RPMI7951 (cell line): Measurements from ENCODE around the gene DSCAML1. TPM values are rescaled to one million over a fixed set of nuclear protein-coding genes. Genes with fewer than 3 reads are reported as not detected.
"Not testable (repeated sequence)": the region's sequence is repeated elsewhere in the genome, so short reads cannot be mapped to it uniquely, and the experiment has no call there.

ENCODE experiments used
- DNase-seq: peaks from one replicate; pipeline ENCODE4 v3.0.0-alpha.2; 2012; ENCODE audit warnings: low read depth
- total RNA-seq: library from RNA; depleted of rRNA; stranded (reverse); fragments of >200 nt; shearing (Covaris generic); gene quantifications from 2 replicates; pipeline ENCODE4 v1.2.3, GENCODE V29; 2014

Gene DSCAML1
- total RNA-seq, 1 experiment from 2014 or later: not detected

DNA sequence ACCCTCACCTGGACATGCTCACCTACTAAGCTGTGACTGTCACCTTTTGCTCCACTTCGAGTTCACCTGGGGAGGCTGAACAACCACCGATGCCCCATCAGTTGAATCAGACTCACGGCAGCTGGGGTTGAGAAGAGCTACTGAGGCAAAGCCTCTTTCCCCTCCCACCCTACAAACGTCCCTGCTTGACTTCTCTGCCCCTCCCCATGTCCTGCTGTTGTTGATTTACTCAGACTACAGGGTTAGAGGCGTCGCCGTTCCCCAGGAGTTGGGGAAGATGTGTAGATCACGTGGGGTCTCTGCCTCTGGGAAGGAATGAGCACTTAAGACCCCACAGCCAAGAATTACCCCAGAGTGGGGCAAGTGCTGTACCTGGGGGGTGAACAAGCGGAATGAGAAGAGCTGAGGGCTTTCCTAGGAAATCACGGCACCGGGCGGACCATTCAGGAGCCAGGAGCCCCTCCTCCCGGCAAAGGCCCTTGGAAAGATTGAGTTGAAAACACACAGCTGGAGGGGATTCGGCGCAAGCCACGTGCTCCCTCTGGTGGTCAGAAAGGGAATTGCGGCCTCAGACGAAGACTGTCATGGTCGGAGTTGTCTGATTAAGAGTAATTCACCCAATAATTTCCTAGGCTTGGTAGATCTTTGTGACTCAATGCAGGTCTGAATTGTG, 20.5 kb upstream of the DSCAML1 start:
- DNase-seq: peak; percentile 65

DNA sequence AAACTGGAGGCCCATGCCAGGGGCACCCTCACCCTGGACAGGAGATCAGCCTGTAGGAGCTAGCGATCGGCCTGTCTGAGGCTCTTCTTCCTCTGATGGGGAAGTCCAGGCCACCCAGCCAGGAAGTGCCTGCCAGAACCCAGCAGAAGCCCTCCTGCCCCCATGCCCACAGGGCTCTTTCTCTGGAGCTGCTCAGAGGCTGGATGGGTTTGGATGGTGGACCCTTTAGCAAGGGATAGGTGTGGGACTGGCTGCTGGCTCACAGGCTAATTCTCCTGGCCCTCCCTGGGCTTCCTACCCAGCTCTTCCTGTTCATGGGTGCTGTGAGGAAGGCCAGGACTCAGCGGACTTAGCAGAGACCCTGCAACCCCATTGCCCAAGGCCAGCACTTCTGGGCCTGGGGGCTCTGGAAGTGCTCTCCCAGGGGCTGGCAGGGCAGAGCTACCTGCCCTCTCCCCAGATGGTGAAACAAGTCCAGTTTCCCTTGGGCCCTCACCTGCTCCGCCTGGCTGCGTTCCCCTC, 19.9 kb upstream of the DSCAML1 start:
- DNase-seq: no peak

DNA sequence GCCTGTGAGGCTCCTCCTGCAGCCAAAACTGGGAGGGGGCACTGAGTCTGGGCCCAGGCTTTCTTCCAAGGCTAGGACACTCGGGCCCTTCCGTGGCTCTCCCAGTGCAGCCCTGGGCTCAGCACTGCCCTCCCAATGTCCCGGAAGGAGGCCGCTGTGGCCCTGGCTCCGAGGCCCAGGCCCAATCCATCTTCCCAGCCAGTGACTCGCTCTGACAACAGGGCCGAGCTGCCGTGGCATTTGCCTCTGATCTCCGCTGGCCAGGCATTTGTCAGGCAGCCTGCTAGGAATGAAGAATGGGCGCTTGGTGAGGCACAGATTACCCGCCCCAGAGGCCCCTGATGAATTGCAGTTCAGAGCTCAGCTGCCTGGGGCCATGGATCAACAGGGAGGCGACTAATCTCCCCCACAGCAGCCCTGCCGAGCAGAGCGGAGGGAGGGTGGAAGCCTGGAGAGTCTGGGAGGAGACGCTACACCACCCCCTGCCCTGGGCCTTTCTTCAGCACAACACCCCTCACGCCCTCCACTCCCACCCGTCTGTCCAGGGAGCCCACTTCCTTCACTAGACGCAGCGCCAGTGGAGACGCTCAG, 19.2 kb upstream of the DSCAML1 start:
- DNase-seq: peak; percentile 45

DNA sequence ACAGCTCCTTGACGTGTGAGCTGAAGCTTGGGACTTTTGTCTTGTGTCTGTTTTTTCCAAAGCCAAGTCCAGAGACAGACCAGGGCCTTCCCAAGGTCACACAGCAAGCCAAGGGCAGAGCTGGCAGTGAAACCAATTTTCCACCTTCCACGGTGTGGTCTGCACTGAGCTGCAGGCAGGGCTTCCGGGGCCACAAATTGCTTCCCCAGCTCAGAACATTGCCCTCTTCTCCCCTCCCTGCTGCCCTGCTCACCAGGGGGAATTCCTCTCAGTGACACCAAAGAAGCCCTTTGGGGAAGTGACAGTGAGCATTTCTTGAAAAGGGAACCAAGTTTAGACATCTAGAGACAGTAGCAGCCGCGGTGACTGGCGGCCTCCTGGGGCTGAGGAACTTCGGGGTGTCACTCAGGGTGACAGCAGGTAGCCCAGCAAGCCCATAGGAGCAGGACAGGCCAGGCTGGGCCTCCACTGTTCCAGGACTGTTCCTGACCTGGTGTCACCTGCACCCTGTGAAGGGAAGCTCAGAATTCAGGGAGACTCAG, 18.3 kb upstream of the DSCAML1 start:
- no peak for DNase-seq

DNA sequence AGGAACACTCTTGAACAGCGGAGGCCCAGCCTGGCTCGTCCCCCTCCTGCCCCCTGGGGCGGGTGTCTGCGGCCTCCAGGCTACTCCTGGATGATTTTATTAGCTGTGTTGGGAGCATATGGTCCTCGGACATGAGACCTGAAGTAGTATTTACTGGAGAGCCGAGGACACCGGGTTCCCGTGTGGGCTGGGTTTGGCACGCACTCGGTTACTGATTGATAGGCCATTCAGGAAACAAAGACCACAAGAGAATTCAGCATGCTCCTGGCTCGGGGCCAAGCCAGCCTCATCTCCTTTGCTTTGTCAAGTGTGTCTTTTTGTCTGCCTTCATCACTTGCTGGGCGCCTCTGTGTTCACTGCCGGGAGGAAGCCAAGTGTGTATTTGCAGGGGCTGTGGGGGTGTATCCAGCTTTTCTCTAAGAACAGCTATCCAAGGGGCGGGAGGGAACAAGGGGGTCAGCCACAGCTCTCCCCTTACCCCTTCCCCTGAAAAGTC, 17.8 kb upstream of the DSCAML1 start:
- no peak for DNase-seq

DNA sequence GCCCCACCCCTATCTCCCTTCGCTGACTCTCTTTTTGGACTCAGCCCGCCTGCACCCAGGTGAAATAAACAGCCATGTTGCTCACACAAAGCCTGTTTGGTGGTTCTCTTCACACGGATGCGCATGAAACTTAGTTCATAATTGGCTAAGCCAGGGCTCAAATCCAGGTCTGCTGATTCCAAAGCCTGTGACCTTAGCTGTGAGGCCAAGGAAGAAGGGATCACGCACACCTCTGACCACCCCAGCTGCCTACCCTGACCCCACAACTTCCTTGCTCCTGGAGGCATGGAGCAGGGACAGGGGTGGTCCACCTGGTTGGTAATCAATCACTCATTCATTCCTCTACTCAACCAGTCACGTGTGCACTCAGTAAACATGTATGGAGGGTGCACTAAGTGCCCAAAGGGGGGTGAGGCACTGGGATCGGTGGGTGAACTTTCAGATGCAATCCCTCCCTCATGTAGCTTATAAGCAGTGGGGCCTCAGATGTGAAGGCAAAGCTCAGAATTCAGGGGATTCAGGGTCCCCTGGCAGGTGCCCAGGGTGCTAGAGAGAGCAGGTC, 17.3 kb upstream of the DSCAML1 start:
- DNase-seq: no peak

DNA sequence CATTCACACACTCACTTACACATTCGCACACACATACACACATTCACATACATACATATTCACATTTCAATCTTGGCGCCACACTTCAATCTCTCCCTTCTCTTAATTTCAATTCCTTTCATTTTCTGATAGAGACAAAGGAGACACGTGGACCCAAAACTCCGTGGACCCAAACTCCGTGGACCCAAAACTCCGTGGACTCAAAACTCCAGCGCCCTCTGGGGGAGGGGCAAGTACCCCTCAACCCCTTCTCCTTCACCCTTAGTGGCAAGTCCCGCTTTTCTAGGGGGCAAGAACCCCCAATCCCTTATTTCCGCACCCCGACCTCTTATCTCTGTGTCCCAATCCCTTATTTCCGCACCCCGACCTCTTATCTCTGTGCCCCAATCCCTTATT, 13.0 kb upstream of the DSCAML1 start:
- DNase-seq: not testable (repeated sequence)

DNA sequence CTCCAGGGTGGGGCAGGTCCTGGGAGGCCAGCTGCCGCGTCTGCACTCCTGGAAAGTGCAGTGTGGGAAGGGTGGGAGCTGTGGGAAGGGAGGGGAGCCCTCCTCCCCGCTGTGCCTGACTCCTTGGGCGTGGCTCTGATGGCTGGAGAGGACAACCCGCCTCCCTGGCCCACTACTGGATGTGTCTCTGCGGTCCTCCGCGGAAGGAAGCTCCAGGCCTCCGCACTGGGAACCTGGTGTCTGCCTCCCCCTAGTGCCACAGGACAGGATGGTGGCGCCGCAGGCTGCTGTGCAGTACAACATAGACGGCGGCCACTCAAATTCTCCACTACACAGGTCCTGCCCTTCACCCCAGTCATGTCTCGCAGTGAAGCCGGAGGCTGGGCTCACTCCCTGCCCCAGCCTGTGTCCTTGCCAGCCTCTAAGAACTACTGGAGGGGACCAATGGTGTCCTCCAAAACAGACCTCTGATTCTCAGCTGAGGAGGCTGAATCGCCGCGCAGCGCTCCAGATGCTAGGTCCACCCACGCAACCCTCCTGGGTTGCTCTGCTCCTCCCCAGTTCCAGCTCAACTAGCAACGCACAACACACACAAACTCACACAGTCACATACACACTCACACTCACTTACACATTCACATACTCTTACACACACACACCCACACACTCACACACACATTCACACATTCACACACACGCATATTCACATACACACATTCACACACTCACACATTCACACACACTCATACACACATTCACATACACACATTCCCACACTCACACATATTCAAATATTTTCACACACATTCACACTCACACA, 12.4 kb upstream of the DSCAML1 start:
- peak; percentile 53 for DNase-seq

DNA sequence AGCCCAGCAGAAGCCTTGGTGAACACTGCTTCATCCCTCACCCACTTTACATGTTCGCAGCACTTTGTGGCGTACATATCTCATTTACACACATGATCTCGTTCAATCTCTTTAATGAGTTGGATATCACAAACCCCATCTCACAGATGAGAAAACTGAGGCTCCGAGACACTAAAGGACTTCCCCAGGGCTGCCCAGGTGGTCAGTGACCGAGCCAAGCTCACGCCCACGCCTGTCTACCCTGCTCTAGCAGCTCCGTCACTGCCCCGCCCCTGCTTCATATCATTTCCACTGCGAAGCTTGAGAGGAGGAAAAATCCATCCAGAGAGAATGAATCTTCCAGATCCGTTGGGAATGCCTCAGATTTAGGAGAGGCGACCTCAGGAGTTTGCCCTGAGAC, 11.8 kb upstream of the DSCAML1 start:
- no peak for DNase-seq

DNA sequence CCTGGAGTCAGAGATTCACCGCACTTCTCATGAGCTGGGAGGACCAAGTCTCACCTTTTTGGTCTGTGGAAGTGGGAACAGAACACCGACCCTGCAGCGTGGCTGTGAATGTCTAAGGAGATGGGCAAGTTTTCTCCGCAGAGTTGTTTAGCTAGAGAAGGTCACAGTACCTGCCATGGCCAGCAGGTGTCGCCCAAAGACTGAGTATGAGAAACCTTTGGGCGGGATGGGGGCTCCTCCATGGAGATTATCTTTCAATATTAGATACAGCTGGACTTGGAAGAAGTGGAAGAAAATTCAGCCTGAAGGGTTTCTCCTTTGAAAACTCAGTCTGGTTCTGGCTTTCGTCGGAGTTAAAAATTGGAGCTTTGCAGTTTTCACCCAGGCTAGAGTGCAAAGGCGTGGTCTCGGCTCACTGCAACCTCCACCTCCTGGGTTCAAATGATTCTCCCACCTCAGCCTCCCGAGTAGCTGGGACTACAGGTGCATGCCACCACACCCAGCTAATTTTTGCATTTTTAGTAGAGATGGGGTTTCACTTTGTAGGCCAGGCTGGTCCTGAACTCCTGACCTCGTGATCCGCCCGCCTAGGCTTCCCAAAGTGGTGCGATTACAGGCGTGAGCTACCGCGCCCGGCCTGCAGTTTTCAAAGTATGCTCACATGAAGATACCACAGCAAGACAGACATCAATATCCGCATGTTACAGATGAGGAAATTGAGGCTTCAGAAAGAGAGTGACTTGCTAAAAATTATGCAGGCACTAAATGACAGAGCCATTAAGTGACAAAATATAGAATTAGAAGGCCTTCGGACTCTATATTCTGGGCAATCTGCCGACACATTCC, 10.7 kb upstream of the DSCAML1 start:
- peak; percentile 42 for DNase-seq

DNA sequence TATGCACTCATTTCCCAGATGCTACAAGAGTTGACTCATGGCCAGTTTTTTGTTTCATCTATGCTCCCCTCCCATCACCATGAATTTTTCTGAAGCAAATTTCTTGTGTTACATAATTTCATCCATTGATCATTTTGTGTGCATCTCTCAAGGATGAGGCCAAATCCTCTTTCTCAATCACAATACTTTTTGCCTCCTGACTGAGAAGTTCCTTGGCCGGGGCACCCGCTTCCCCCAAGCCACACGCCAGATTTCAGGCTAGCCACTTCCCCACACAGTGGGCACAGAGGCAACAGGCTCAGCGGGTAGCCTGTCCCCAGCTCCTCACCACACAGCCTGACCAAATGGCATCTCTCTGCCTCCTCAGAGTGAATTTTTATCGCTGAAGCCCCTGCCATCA, 9.8 kb upstream of the DSCAML1 start:
- no peak for DNase-seq

DNA sequence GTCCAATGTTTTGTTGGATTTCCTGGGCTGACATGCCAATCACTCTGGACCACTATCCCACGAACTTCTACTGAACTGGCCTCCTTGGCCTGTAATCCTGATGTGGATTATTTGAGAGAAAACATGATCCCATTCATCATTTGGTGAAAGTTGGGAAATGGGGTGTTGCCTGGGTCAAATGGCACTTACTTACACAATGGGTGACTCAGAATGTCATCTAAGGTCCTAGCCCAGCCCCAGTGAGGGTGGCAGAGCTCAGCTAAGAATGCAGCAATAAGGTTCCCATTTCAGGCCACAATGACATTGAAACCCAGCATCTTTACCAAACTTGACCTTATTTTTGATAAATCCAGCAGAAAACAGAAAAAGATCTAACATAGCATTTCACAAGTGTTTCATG, 8.0 kb upstream of the DSCAML1 start:
- DNase-seq: no peak

DNA sequence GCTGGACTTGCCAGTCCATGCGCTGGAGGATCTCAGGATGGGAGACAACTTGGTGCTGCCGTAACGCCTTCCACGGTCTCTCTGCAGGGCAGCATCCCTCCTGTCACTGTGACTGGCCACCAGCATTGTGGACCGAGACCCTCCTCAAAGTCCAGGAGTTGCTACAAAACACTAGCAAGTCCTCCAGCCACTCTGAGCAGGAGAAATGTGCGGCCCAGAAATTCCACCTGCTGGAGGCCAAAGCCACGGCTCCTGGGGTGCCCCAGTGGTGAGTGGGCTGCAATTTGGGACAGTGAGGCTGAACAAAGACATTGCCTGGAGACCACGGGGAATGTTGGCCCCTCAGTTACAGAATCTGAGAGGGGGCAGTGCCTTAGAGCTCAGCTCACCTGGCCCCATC, 6.9 kb upstream of the DSCAML1 start:
- no peak for DNase-seq

DNA sequence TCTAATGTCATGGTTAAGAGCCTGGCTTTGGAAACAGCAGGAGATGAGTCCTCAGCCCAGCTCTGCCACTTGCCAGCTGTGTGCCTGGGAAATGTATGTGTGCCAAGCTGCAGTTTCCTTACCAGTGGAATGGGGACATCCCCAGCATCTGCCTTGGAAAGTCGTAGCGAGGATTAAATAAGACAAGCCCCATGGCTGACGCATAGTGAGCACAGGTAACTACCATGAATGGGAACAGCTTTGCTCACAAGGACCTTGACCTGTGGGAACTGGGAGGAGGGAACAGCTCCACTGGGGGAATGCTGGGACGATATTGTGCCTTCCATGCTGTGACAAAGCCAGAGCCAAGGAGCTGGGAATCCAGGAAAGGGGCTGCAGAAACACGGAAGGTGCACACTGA, 2.6 kb upstream of the DSCAML1 start:
- no peak for DNase-seq

DNA sequence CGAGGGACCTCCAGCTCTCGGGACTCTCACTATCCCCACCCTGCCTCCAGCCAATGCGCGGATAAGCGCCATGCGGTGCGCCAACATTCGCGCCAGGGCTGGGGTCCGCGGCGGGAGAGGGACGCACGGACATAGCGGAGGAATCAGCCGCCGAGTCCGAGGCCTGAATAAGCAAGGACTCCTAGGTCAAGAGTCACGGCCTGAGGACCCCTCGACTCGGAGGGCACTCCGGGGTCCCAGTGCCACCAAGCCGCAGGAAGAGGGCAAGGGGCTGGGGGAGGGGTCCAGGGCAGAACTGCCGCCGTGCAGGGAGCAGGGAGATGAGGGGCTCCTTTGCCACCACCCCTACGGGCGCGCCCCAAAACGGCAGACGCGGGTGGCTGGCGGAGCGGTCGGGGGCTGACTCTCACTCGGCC, 552 bp downstream of the DSCAML1 start:
- DNase-seq: no peak

DNA sequence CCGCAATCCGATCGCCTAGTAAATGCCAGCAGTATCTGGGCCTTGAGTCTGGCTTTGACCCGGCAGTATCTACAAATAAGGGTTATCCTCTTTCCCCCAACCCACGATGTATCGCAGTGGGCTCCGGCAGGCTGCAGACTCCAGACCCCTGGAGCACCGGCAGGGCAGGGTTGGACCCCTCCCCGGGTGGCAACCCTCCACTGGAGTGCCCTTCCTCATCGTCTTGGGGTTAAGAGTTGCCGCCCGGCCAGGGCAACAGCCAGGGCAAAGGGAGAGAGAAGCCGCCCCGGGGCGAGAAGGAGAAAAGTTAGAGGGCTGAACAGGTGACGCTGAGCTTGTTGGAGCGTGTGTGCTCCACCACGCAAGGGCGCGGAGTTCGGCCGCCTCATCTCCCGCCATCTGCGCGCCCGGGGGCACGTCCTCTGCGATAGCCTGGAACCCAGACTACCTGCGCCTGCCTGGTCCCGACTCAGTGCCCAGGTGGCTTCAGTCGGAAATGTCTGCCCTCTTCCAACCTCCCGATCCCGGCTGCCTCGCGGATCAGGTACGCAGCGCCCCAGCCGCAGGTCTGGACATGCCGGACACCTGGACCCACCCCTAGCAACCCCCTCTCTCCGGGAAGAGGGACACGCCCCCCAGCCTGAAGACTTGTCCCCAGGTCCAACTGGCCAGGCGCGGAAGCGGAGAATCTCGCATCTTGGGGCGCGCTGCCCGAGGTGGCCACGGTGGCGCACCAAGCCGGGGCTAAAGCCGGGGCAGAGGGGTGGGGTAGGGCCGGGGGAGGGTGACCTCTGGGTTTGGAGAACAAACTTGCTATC, 1.2 kb downstream of the DSCAML1 start:
- DNase-seq: no peak

DNA sequence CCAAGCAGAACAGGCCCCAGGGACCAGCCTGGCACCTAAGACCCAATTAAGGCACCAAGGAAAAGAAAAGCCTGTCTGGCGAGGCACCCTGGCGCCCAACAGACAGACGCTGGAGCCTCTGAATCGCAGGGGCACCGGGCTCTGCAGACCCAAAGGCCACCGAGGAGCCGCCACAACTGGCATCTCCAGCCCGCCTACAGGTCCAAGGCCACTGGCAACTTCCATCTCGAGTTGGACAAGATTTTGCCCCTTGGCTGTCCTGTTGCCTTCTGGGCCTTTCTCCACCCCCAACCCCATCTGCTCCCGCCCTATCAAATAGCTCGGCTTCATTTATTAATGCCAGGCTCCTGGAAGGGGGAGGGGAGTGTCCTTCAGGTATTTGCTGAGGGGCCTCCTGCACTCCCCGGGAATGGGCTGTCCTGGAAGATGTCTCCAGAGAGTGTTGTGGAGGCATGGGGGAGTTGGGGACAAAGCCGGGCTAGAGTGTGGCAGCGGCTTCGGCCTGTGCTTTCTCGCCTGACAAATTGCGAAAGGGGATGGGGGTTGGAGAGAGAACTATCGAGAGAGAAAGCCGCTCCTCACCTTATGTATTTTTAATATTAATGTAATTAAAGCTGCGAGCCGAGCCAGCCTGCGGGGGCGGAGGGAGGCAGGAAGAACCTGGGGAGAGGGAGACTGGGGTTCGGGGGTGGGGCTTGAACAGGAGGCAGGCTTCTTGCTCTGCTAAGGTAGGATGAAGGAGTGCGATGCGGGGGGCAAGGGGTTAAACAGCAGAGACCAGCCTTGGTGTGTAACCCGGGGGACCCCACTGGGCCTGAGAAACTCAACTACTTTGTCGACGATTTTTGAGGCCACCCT, 2.0 kb downstream of the DSCAML1 start:
- no peak for DNase-seq

DNA sequence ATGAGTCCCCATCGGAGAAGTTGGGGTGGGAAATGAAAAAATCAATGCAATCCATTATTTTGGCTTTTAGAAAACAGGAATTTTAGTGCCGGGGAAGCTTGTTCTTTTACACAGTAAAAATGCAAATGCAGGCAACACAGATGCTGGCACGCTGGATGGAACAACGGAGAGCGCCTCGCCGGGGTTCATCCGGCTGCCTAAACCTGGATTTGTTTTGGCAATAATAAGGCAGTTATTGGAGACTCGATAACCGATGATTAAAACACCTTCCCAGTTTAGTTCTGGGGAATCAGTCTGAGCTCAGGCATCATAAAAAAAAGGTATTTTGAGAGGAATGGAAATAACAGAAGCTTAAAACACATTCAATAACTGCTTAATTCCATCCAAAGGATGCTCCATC, 2.9 kb downstream of the DSCAML1 start:
- no peak for DNase-seq

DNA sequence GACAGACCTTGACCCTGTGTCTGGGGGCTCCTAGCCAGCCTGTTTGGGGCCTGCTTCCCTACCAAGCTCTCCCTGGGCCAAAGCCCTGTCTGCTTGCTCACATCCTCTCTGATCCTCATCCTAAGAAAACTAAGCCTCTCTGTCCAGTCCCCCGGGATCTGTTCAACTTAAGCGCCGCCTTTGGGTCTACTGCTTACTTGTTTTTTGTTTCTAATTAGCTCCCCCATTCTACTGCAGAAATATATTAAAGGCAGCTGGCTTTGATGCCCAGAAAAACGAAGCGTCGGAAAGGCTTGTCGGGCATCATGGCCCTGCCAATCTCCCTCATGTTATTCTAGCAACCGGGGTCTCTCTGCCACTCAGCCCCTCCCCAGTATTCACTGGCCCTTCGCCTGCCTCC, 3.4 kb downstream of the DSCAML1 start:
- no peak for DNase-seq
